NCI-H187 (cell line): ENCODE measurements around the gene OR10W1.

ENCODE experiments used
- DNase-seq, 2 experiments: peaks; one replicate each; lab custom pipeline; 2025; lab: John Stamatoyannopoulos, UW

The OR10W1 gene, protein sequence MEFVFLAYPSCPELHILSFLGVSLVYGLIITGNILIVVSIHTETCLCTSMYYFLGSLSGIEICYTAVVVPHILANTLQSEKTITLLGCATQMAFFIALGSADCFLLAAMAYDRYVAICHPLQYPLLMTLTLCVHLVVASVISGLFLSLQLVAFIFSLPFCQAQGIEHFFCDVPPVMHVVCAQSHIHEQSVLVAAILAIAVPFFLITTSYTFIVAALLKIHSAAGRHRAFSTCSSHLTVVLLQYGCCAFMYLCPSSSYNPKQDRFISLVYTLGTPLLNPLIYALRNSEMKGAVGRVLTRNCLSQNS

DNA sequence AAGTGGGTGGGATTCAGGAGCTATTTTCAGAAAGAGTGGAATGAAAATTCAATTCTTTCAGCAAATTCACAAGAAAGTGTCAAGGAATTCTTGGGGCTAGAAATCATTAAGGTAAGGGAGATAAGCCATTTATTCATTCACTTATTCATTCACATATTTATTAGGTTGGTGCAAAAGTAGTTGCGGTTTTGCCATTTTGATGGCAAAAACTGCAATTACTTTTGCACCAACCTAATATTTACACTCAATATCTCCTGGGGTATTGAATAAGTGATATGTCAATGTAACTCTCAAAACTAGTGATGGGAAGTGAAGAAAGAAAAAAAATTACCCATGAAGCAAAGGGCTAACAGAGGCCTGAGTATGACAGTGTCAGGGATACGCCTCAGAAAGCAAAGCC, at the start of gene OR10W1:
TSS of gene OR10W1 (minus strand) at position 119 of the 400 bp plus-strand sequence. CDS start 402 bp downstream, outside the sequence.
- no peak for DNase-seq

GRCh38 chr11:58316142-58316541, 48.1 kb upstream of the OR10W1 start:
- no peak for DNase-seq

DNA sequence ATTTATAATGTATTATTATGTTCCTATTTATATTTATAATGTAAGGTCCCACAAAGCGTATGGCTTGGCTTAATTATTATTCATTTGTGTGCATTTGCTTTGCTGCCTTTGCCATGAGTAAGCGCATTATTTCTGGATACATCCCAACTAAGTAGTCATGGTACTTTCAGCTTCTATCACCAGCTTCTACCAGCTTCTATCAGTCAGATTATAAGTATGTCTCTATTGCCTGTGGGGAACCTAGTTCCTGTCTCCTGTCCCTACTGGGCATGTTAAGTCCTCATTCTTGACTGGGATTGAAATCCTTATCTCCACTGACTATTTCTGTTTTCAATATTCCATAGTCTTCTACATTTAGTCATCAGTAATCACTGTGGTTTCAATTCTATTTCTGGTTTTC, 33.5 kb upstream of the OR10W1 start:
- no peak for DNase-seq

GRCh38 chr11:58292017-58292416, 24.0 kb upstream of the OR10W1 start:
- no peak for DNase-seq

- no peak for DNase-seq
Observed at GRCh38 chr11:58289266-58289665, 21.2 kb upstream of the OR10W1 start.

DNA sequence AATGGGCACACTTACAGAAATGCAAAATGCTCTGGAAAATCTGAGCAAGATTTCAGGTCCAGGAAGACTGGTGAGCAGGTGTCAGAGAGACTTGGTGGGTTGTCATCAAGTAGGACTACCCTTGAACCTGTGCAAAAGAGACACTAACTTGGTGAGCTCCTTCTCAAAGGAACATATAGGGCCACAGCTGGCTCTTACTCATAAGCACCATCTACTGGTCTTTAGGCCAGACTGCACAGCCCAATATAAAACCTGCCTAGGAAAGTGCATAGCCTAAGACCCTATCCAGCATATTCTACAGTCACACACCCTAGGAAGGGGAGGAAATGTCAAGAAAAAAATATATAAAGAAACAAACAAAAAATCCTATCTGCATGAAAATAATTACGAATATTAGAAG, 18.2 kb upstream of the OR10W1 start:
- no peak for DNase-seq

- no peak for DNase-seq
Observed at GRCh38 chr11:58285483-58286040, 17.5 kb upstream of the OR10W1 start.

- DNase-seq: no peak
Observed at GRCh38 chr11:58276151-58276550, 8.1 kb upstream of the OR10W1 start.

- no peak for DNase-seq
Observed at GRCh38 chr11:58275002-58275401, 6.9 kb upstream of the OR10W1 start.

- DNase-seq: no peak
Observed at GRCh38 chr11:58259983-58260382, 8.1 kb downstream of the OR10W1 start.

DNA sequence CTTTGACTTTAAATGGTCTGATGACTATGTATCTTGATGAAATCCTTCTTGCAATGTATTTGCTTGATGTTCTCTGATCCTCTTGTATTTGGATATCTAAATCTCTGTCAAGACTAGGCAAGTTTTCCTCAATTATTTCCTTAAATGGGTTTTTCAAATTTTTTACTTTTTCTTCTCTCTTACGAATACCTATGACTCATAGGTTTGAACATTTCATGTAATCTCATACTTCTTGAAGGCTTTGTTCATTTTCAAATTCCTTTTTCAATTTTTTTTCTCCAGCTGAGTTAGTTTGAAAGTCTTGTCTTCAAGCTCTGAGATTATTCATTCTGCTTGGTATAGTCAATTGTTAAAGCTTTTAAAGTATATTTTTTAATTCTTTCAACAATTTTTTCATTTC, 13.1 kb downstream of the OR10W1 start:
- no peak for DNase-seq

DNA sequence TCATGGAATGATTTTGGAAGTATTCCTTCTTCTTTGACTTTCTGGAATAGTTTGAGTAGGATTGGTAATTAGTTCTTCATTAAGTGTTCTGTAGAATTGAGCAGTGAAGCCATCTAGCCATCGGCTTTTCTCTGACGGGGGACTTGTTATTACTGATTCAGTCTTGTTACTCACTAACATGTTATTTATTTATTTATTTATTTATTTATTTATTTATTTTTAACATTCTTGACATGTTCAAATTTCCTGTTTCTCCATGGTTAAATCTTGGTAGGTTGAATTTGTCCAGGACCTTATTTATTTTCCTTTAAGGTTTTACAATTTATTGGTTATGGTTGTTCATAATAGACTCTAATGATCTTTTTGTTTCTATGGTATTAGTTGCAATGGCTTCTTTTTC, 24.1 kb downstream of the OR10W1 start:
- no peak for DNase-seq

DNA sequence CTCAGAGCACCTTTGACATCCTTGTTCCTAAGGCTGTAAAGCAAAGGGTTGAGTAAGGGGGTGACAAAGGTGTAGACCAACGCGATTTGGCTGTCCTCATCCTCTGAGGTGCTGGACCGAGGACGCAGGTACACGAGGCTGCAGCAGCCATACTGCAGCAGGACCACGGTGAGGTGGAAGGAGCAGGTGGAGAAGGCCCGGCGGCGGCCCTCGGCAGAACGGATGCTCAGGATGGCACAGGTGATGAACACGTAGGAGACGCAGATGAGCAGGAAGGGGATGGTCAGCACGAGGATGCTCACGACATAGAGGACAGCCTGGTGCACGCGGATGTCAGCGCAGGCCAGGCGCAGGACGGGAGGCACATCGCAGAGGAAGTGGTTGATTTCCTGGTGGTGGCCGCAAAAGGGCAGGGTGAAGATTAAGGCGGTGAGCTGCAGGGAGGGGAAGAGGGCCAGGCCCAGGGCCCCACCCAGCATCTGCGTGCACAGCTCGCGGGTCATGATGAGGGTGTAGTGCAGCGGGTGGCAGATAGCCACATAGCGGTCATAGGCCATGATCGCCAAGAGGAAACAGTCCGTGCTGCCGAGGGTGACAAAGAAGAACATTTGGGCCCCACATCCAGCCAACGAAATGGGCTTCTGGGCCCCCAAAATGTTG, 40.0 kb downstream of the OR10W1 start:
- no peak for DNase-seq

GRCh38 chr11:58222721-58223120, 45.3 kb downstream of the OR10W1 start:
- DNase-seq: no peak
